Ammon's horn (tissue), 1 donor: ENCODE measurements around the gene HNRNPH3.
"Not testable (repeated sequence)": the region's sequence is repeated elsewhere in the genome, so short reads cannot be mapped to it uniquely, and the experiment has no call there.

Experiments
- DNase-seq: peaks from one replicate; pipeline ENCODE4 v3.0.0-alpha.2; 2016; ENCODE audit warnings: low spot score

Gene HNRNPH3

GRCh38 chr10:68331455-68332258 lies at the start of gene HNRNPH3:
Gene HNRNPH3 (plus strand): TSS chr10:68332064. CDS start chr10:68337222, 5,158 bp downstream.
- peak; percentile 99 for DNase-seq

GRCh38 chr10:68284062-68285001 lies 47.5 kb upstream of the HNRNPH3 start:
- no peak for DNase-seq

GRCh38 chr10:68288717-68289116 lies 43.1 kb upstream of the HNRNPH3 start:
- DNase-seq: no peak

GRCh38 chr10:68290736-68291135 lies 41.1 kb upstream of the HNRNPH3 start:
- DNase-seq: no peak

GRCh38 chr10:68296843-68297663 lies 34.8 kb upstream of the HNRNPH3 start:
- no peak for DNase-seq

GRCh38 chr10:68301301-68301700 lies 30.6 kb upstream of the HNRNPH3 start:
- no peak for DNase-seq

GRCh38 chr10:68301790-68302502 lies 29.9 kb upstream of the HNRNPH3 start:
- DNase-seq: peak; percentile 61

- no peak for DNase-seq
Observed at GRCh38 chr10:68302503-68302823, 29.4 kb upstream of the HNRNPH3 start.

- no peak for DNase-seq
Observed at GRCh38 chr10:68302871-68303270, 29.0 kb upstream of the HNRNPH3 start.

- no peak for DNase-seq
Observed at GRCh38 chr10:68303849-68304412, 27.9 kb upstream of the HNRNPH3 start.

- DNase-seq: no peak
Observed at GRCh38 chr10:68305854-68306253, 26.0 kb upstream of the HNRNPH3 start.

GRCh38 chr10:68310531-68310930 lies 21.3 kb upstream of the HNRNPH3 start:
- DNase-seq: no peak

- DNase-seq: not testable (repeated sequence)
Observed at GRCh38 chr10:68314930-68315329, 16.9 kb upstream of the HNRNPH3 start.

- DNase-seq: no peak
Observed at GRCh38 chr10:68315582-68315981, 16.3 kb upstream of the HNRNPH3 start.

- DNase-seq: no peak
Observed at GRCh38 chr10:68318331-68319059, 13.4 kb upstream of the HNRNPH3 start.

GRCh38 chr10:68324396-68324795 lies 7.5 kb upstream of the HNRNPH3 start:
- DNase-seq: not testable (repeated sequence)

- peak; percentile 91 for DNase-seq
Observed at GRCh38 chr10:68327889-68328786, 3.7 kb upstream of the HNRNPH3 start.

GRCh38 chr10:68329506-68329861 lies 2.4 kb upstream of the HNRNPH3 start:
- no peak for DNase-seq

GRCh38 chr10:68330852-68331454 lies 911 bp upstream of the HNRNPH3 start:
- peak; percentile 64 for DNase-seq
